HG03521 (cell line): ENCODE data around the gene NFIB.

Source experiments
- ATAC-seq: cut with Tn5 transposase; IDR thresholded peaks from one replicate; pipeline ENCODE4 v1.9.1; 2021; ENCODE audit warnings: mild to moderate bottlenecking, moderate library complexity; ENCODE audit not compliant: unreplicated experiment

The NFIB gene

DNA sequence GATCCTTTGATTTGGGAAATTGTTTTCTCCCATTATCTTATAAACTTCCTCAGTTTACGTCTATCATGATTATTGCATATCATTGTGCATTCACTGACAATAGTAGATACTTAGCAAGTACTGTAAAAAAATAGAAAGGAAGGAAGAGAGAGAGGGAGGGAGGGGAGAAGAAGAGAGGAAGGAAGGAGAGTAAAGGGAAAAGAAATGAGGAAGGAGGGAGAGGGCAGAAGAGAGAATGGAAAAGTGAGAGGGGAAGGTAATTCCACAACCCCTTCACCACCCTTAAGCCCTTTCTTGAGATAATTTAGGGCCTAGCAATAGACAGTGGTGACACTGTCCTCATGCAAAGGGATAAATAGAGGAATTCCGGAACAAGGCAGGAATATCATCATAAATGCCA is 64.4 kb downstream of the NFIB start:
- ATAC-seq = no peak

GRCh38 chr9:14248149-14248548 is 65.8 kb downstream of the NFIB start:
- no peak for ATAC-seq

- ATAC-seq = no peak
Measured at GRCh38 chr9:14247577-14247976, 66.4 kb downstream of the NFIB start.

- no peak for ATAC-seq
Measured at GRCh38 chr9:14246951-14247350, 67.0 kb downstream of the NFIB start.

DNA sequence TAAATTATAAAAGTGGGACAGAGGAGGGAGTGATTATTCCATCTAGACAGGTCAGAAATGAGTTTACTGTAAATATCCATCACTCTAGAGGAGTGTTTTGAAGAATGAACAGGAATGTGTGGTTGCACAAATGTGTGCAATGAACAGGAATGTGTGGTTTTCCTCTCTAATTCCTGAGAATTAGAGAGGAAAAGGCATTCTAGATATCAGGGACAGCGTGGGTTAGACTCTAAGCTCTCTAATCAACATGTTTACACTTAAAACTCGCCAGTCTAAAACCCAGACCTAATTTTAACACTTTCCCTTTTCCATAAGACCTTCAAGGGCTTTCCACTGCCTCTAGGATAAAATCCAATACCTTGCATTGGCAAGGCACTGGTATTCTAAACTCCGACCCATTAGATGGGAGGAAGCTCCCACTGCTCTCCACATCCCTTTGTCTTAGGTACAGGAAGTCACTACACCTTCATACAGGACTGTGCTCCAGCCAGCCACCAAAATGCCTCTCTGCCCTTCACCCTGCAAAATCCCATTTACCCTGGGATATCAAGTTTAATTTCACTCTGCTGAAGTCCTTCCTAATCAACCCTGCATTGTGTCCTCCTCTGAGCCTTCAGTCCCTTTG is 67.9 kb downstream of the NFIB start:
- no peak for ATAC-seq

DNA sequence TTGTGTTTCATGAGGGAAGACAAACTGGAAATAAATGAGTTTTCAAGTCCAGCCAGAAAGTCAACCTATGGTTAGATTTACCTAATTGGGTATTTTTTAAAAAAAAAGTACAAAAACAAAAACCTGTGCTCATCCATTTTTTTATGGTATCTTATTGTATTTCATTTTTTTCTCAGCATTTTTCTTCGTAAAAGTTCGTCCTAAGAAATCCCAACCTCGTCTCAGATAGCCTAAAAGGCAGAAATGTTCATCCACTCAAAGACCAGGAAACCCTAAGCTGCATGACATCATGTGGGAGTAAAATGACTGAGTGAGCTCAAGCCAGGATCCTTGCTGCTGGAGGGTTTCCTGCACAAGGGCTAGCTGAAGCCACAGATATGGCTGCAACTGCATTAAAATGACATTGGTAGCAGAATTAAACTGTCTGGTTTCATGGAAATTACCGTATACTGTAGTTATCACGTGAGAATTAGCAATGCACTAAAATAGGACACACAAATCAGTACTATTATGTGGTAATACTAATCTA is 70.4 kb downstream of the NFIB start:
- no peak for ATAC-seq

DNA sequence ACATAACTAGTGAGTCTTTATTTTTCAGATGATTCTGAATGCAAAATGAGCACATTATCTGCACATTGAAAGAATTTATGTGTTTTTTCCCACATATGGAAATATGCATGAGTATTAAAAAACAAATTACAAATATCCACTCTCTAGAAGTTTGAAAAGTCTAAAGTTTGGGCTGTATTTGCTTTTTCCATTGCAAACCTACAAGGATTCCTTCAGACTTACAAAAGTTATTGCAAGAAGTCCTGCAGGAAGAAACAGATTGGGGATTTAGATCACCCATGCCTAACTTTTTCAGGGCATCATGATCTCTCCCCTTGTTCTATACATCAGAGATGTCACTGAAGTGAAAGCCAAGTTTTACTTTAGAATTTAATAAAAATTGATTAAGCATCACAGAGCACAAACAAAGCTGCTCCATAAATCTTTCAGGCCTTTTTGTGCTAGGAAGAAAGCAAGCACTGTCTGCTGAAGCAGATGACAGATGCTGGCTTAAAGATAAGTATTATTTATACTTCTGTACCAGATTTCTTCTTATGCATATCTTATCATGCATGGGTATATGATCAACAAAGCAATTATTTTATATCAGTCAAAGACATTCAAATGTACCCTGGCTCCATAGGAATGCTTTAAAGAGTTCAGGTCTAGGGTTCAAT is 71.7 kb downstream of the NFIB start:
- no peak for ATAC-seq

GRCh38 chr9:14240537-14240936 is 73.4 kb downstream of the NFIB start:
- no peak for ATAC-seq

- no peak for ATAC-seq
Measured at GRCh38 chr9:14238518-14238917, 75.4 kb downstream of the NFIB start.

DNA sequence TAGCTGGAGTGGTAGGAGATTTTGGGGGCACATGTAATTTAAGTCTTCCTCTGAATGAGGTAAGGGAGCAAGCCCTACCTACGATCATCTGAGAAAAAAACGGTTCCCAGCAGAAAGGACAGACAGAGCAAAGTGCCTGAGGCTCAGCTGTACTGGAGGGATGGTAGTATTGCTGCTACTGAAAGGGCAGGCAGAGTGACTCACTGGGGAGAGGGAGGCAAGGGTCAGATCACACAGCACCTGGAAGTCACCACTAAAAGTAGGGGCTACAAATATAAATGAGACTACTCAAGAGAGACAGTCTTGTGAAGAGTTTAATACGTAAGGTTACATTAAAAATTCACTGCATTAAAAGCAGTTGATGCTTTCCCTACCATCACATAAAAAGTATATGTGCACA is 75.9 kb downstream of the NFIB start:
- no peak for ATAC-seq

DNA sequence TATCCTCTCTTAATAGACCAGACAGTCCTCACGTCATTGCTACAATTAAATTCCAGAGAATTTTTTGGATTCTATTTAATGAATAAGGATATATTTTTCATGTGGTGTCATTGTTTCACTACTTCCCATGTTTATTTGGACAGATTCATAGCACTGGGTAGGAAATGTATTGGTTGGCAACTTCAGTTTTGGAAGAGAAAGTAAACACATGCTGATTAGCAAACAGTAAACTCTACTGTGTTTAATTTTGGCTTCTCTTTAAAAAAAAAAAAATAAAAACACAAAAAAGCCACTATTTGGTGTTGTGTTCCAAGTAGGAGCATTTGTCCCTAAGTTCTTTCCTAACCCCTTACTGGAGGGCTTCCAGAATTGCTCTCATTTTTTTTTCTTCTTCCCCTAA is 77.3 kb downstream of the NFIB start:
- no peak for ATAC-seq

DNA sequence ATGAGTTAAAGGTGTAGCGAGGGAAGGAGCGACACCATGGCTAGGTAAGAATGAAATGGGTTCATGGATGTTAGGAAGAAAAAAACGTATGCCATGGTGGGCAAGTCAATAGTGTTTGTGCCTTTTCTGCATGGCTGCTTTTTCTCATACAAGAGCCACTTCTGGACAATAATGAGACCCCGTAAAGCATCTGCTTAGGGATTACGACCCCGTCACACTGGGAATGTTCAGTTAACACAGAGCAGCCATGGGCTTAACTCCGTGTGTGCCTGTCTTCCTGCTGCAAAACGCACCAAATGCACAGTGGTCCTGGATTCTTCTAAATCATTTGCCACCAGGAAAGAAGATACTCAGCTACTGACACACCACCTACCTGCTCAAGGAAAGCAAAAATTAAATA is 81.8 kb downstream of the NFIB start:
- ATAC-seq = no peak

DNA sequence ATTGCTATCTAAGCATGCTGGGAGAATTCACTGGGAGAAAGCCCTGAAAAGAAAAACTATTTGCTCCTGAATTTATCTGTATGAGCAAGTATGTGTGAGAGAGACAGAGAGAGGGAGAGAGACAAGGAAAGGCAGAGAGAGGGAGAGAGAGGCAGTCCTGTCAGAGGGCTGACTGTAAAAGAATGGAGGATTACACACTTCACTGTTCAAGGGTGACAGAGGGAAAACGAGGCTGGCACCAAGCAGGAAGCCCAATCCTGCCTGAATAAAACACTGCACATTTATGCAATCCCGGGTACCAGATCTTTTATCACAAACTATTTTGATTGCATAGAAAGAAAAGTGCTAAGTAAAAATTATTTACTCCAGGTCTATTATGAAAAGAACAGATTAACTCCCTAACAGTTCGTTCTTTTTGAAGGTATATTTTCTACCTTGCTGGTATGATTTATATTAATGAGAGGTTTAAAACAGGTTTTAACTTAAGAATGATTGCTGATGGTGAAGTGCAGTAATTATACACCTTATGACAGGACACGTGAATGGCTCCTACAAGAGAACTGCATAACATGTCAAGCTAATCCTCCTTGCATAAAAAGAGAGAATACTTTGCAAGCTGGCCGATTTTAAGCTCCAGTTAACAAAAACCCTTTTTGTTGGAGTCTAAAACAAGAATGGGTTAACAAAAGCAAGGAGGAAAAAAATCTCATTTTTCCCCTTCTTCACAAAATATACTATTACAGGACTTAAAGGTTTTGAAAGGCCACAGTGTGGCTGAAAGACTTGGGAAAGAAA is 82.5 kb downstream of the NFIB start:
- no peak for ATAC-seq

DNA sequence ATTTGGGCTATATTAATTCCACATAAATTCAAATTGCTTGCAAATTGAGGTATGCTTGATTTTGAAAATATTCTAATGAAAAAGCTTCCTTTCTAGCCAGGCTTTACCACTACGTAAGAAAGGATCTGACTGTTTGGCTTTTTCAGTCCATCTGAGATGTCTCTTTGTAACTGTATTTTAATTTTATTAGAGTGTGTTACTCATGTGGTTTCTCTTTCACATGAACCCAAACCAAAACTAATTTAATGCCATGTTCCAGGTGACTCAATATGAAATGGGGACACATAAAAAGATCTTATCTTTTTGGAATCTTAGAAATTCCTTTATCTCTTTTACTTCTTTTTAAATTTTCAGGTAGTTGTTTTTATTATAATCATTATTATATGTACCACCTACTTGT is 85.3 kb downstream of the NFIB start:
- ATAC-seq = no peak

- ATAC-seq = no peak
Measured at GRCh38 chr9:14226855-14227532, 86.9 kb downstream of the NFIB start.

DNA sequence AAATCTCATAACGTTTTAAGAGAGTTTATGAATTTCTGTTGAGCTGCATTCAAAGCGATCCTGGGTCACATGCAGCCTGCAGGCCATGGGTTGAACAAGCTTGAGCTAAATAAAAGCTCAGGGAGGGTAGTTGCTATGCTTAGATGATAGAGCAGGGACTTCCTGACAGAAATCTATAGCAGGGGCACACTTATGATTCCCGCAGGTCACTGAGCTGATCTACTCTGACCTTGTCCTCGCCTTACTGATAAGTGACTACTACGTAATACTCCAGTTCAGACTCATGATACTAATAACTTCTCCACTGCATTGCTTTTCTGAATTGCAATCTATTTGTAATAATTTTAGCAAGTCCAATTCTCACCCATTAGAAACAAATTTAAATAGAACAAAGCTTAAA is 90.9 kb downstream of the NFIB start:
- ATAC-seq = no peak

GRCh38 chr9:14222149-14222835 is 91.6 kb downstream of the NFIB start:
- ATAC-seq = no peak

DNA sequence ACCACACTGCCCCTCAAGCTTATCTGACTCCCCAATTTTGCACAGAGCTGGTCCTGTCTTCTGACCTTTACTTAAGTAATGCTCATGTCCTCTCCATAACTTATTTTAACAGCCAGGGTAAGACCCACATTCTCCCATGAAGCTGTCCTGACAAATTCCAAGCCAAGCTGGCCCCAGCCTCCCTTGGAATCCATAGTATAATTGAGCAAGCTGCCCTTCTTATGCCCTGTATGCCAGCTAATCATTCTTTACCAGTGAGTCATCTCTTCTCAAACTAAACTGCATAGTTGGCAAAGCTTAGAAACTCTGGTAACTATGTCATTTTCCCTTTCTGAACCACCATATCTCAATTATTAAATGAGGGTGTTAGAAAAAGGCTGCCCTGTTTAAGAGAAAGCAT is 92.4 kb downstream of the NFIB start:
- ATAC-seq = no peak

DNA sequence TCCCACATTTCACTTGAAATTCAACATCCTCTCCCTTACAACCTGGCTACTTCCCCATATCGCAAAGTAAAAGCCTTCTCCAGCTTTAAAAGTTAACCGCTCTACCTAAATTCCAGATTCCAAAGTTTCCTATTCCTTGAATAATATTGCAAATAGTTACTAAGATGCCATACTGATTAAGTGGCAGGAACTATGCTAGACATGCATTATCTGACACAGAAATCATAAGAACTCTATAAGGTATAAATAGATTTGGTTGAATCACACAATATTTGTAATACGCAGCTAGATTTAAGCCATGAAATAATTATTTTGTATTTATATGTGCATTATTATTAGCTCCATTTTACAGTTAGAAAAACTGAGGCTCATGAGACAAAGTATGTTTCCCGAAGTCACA is 92.8 kb downstream of the NFIB start:
- ATAC-seq = no peak

DNA sequence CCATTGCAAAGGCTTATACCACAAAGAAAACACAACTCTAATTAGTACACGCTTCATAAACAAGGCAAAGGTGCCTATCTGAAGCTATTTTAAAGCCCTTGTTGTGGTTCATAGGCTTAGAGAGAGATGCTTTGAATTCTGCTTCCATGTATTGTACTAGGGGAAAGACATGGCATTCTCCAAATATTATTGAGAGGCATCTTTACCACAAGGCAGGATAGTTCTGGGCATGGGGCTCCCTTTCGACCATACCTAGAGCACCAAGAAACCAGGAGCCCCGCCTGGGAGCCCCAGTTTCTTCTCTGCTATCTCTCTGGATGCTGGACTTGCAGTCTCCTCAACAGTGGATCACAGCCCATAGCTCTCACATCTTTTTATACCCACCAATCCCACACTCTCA is 93.7 kb downstream of the NFIB start:
- ATAC-seq = no peak

DNA sequence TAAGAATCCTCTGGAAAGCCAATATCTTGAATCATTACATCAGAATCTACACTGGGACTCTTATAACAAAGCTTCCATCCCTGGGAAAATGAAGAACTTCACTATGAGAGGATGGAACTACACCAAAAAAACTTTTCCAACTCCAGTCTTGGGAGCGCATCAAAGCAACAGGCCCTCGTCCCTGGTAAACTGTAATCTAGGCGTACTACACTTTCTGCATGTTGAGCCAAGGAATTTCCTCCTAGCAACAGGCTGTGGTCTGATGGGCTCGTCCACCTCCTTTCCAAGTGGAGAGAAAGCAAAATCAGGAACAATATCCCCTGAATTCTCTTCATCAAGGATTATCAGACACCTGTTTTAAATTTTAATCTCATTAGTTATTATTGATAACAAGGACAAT is 94.1 kb downstream of the NFIB start:
- no peak for ATAC-seq
